ENCODE measurements around the gene PLCH1. TPM values are rescaled to one million over a fixed set of nuclear protein-coding genes. Genes with fewer than 3 reads are reported as not detected.

Gene PLCH1
- total and polyA plus RNA-seq, 2 of the 13 experiments (the other 11 are each of a cell fraction or from before 2014, with no cell fraction given): 2.0 to 3.0 TPM

- DNase-seq (ENCODE audit: low spot score) (no peak), ATAC-seq (no peak), FAIRE-seq (no peak)
- Histone ChIP-seq H3K27ac (ENCODE audit: extremely low read length, insufficient read depth, low read length) (no peak overlapping the region), H3K4me3 (replicated peaks in 1 of 3; ENCODE audit: insufficient read depth in 1 of 3, low read depth in 2 of 3, low read length in 3 of 3) (no peak overlapping the region), H3K27me3 (ENCODE audit: control insufficient read depth in 1 of 2, insufficient read depth in 2 of 2, low read length in 2 of 2) (no peaks in the 10 kb centered on the region), H3K36me3 (replicated peaks in 1 of 2; ENCODE audit: control insufficient read depth in 1 of 2, insufficient read depth in 2 of 2, low read length in 2 of 2) (no peaks in the 10 kb centered on the region), H3K9ac (ENCODE audit: insufficient read depth, low read depth, low read length) (no peak overlapping the region), H3K9me3 (ENCODE audit: low read length) (no peaks in the 10 kb centered on the region), H3K4me1 (ENCODE audit: insufficient read depth, low read length) (no peaks in the 10 kb centered on the region), H2AFZ (ENCODE audit: low read length) (no peak overlapping the region), H3K79me2 (ENCODE audit: insufficient read depth, low read length) (no peaks in the 10 kb centered on the region), H4K20me1 (ENCODE audit: insufficient read depth, low read length) (no peaks in the 10 kb centered on the region), H3K4me2 (ENCODE audit: low read depth, low read length) (no peak overlapping the region)
- BruUV-seq (replicated peaks): no TSS peak
- intact Hi-C loops (cut with micrococcal nuclease; ENCODE audit: unreplicated experiment): no loop called here
- ChIA-PET POLR2A (no interaction called here), CTCF (ENCODE audit: low intra/inter-chr PET ratio, low total read pairs) (no interaction called here)
- in situ Hi-C loops (cut with HindIII; ENCODE audit: extremely low pct_ligation_motif_present, low pct_unique_long_range_greater_than_20kb): no loop called here
- no peak for TF ChIP-seq POLR2AphosphoS2 (IDR thresholded peaks at IDR 0.05; ENCODE audit: low read depth, low read length)
- TF ChIP-seq ZNF558 (CRISPR knock-in tag; IDR thresholded peaks at IDR 0.05; ENCODE audit: borderline replicate concordance): no peak
- no peak for TF ChIP-seq SMARCC2 (IDR thresholded peaks at IDR 0.05)
- no peak for TF ChIP-seq SP4 (CRISPR knock-in tag; IDR thresholded peaks at IDR 0.05)
- TF ChIP-seq ZKSCAN5 (CRISPR knock-in tag; IDR thresholded peaks at IDR 0.05): no peak
- peak; percentile 66 for TF ChIP-seq MAFF (IDR thresholded peaks at IDR 0.05; ENCODE audit: low read depth, low read length)
- no peak for TF ChIP-seq ZNF766 (CRISPR knock-in tag; IDR thresholded peaks at IDR 0.05; ENCODE audit: borderline replicate concordance)
- no peak for TF ChIP-seq ZKSCAN8 (CRISPR knock-in tag; IDR thresholded peaks at IDR 0.05; ENCODE audit: borderline replicate concordance)
- TF ChIP-seq ZNF704 (CRISPR knock-in tag; IDR thresholded peaks at IDR 0.05; ENCODE audit: borderline replicate concordance): no peak
- no peak for TF ChIP-seq TRIM24 (CRISPR knock-in tag; IDR thresholded peaks at IDR 0.05)
- TF ChIP-seq NONO (IDR thresholded peaks at IDR 0.05): no peak
- TF ChIP-seq NONO (CRISPR knock-in tag; conservative IDR thresholded peaks at IDR 0.05): no peak
- TF ChIP-seq MAFK (conservative IDR thresholded peaks at IDR 0.05 in 1 of 2, IDR thresholded peaks at IDR 0.05 in 1 of 2; ENCODE audit: low read length in 2 of 2): peak; percentile 76 to 77
- 56% methylated on average over 4 of the region's 4 CpGs for WGBS (ENCODE audit: low lambda C conversion rate)
Observed at GRCh38 chr3:155457591-155457990, 287.3 kb downstream of the PLCH1 start.

Data from HepG2 (cell line).